Stimulated activated effector memory CD8-positive, alpha-beta T cell treated with anti-CD3 and anti-CD28 coated beads, Interleukin-12 subunit alpha, Interleukin-12 subunit beta, amount 100 ng/mL, for 72 hours (primary cell): ENCODE measurements around the gene TRIM40.

Experiments
- ATAC-seq: fragments of 150-1000 bp; cut with Tn5 transposase; 2 replicates; pipeline ENCODE4 v1.10.0; 2021
- DNase-seq, 2 donors: peaks; one replicate each; pipeline ENCODE4 v3.0.0; 2021 to 2022; ENCODE audit warnings: low spot score in 2 of 2
- H3K27ac Mint-ChIP-seq: one replicate; pipeline ENCODE4 v1.8.0; 2022; ENCODE audit warnings: mild to moderate bottlenecking, mixed read lengths
- H3K36me3 Mint-ChIP-seq: one replicate; pipeline ENCODE4 v1.8.0; 2022; ENCODE audit warnings: mild to moderate bottlenecking, mixed read lengths
- H3K4me1 Mint-ChIP-seq: one replicate; pipeline ENCODE4 v1.8.0; 2022; ENCODE audit warnings: mixed read lengths
- H3K4me3 Mint-ChIP-seq: one replicate; pipeline ENCODE4 v1.8.0; 2022; ENCODE audit warnings: mild to moderate bottlenecking, mixed read lengths
- H3K9me3 Mint-ChIP-seq: one replicate; pipeline ENCODE4 v1.8.0; 2022; ENCODE audit warnings: mixed read lengths

Gene TRIM40

GRCh38 chr6:30152016-30152673, 16.2 kb downstream of the TRIM40 start:
- H3K4me1 Mint-ChIP-seq = peaks cover 4% of the 10 kb centered on the region
- no peak overlapping the region for H3K27ac Mint-ChIP-seq
- H3K4me3 Mint-ChIP-seq = no peak overlapping the region
- no peaks in the 10 kb centered on the region for H3K36me3 Mint-ChIP-seq
- no peak for DNase-seq
- H3K9me3 Mint-ChIP-seq = no peaks in the 10 kb centered on the region
- no peak for ATAC-seq

- Mint-ChIP-seq H3K4me3 (no peak overlapping the region), H3K27ac (no peak overlapping the region), H3K9me3 (no peaks in the 10 kb centered on the region), H3K36me3 (no peaks in the 10 kb centered on the region), H3K4me1 (peaks cover under 1% of the 10 kb centered on the region)
- no peak for ATAC-seq
- peak in 1 of 2 donors; percentile 23 for DNase-seq
Measured at GRCh38 chr6:30152910-30153610, 17.1 kb downstream of the TRIM40 start.

GRCh38 chr6:30154061-30154460, 18.1 kb downstream of the TRIM40 start:
- peaks cover 11% of the 10 kb centered on the region for H3K4me1 Mint-ChIP-seq
- no peaks in the 10 kb centered on the region for H3K36me3 Mint-ChIP-seq
- no peak overlapping the region for H3K4me3 Mint-ChIP-seq
- ATAC-seq (no peak), DNase-seq (peak in 1 of 2 donors; percentile 32)
- H3K27ac Mint-ChIP-seq = no peak overlapping the region
- no peaks in the 10 kb centered on the region for H3K9me3 Mint-ChIP-seq

GRCh38 chr6:30154709-30155519, 19.0 kb downstream of the TRIM40 start:
- peaks cover 11% of the 10 kb centered on the region for H3K4me1 Mint-ChIP-seq
- no peak overlapping the region for H3K4me3 Mint-ChIP-seq
- DNase-seq (peak in 1 of 2 donors; percentile 22), ATAC-seq (no peak)
- H3K9me3 Mint-ChIP-seq = no peaks in the 10 kb centered on the region
- no peaks in the 10 kb centered on the region for H3K36me3 Mint-ChIP-seq
- H3K27ac Mint-ChIP-seq = peak overlapping the region; percentile 17

GRCh38 chr6:30155520-30156261, 19.8 kb downstream of the TRIM40 start:
- peaks cover 11% of the 10 kb centered on the region for H3K4me1 Mint-ChIP-seq
- H3K9me3 Mint-ChIP-seq = no peaks in the 10 kb centered on the region
- peak overlapping the region; percentile 17 for H3K27ac Mint-ChIP-seq
- no peaks in the 10 kb centered on the region for H3K36me3 Mint-ChIP-seq
- peak in 1 of 2 donors; percentile 15 for DNase-seq
- no peak overlapping the region for H3K4me3 Mint-ChIP-seq
- ATAC-seq = no peak

GRCh38 chr6:30156262-30156599, 20.3 kb downstream of the TRIM40 start:
- DNase-seq = no peak
- no peak overlapping the region for H3K27ac Mint-ChIP-seq

GRCh38 chr6:30156774-30157173, 20.8 kb downstream of the TRIM40 start:
- Mint-ChIP-seq H3K9me3 (no peaks in the 10 kb centered on the region), H3K4me1 (peaks cover 11% of the 10 kb centered on the region), H3K36me3 (no peaks in the 10 kb centered on the region), H3K4me3 (no peak overlapping the region), H3K27ac (no peak overlapping the region)
- ATAC-seq = no peak
- peak in 1 of 2 donors; percentile 22 for DNase-seq

More at GRCh38 chr6:30156262-30156599, 20.3 kb downstream of the TRIM40 start:
- peaks cover 11% of the 10 kb centered on the region for H3K4me1 Mint-ChIP-seq
- no peaks in the 10 kb centered on the region for H3K36me3 Mint-ChIP-seq
- H3K9me3 Mint-ChIP-seq = no peaks in the 10 kb centered on the region
- no peak overlapping the region for H3K4me3 Mint-ChIP-seq
- ATAC-seq = no peak

- H3K4me3 Mint-ChIP-seq = no peak overlapping the region
- no peak overlapping the region for H3K27ac Mint-ChIP-seq
- ATAC-seq = no peak
- H3K36me3 Mint-ChIP-seq = no peaks in the 10 kb centered on the region
- H3K9me3 Mint-ChIP-seq = no peaks in the 10 kb centered on the region
- peaks cover 16% of the 10 kb centered on the region for H3K4me1 Mint-ChIP-seq
- no peak for DNase-seq
Measured at GRCh38 chr6:30157581-30157980, 21.6 kb downstream of the TRIM40 start.

GRCh38 chr6:30157999-30158398, 22.1 kb downstream of the TRIM40 start:
- Mint-ChIP-seq H3K4me3 (no peak overlapping the region), H3K36me3 (no peaks in the 10 kb centered on the region), H3K4me1 (peaks cover 18% of the 10 kb centered on the region), H3K9me3 (no peaks in the 10 kb centered on the region), H3K27ac (no peak overlapping the region)
- DNase-seq = peak in 1 of 2 donors; percentile 3
- ATAC-seq = no peak

GRCh38 chr6:30158475-30159040, 22.6 kb downstream of the TRIM40 start:
- DNase-seq = peak in 1 of 2 donors; percentile 48
- H3K4me3 Mint-ChIP-seq = no peak overlapping the region
- no peak overlapping the region for H3K27ac Mint-ChIP-seq
- peaks cover 23% of the 10 kb centered on the region for H3K4me1 Mint-ChIP-seq
- peak; percentile 87 for ATAC-seq
- no peaks in the 10 kb centered on the region for H3K9me3 Mint-ChIP-seq
- H3K36me3 Mint-ChIP-seq = no peaks in the 10 kb centered on the region

GRCh38 chr6:30160008-30160784, 24.3 kb downstream of the TRIM40 start:
- Mint-ChIP-seq H3K36me3 (no peaks in the 10 kb centered on the region), H3K27ac (no peak overlapping the region), H3K4me3 (no peak overlapping the region), H3K9me3 (no peaks in the 10 kb centered on the region), H3K4me1 (peaks cover 23% of the 10 kb centered on the region)
- DNase-seq = peak in 1 of 2 donors; percentile 35
- no peak for ATAC-seq

- ATAC-seq = no peak
- Mint-ChIP-seq H3K27ac (no peak within 1 kb of the TSS), H3K4me1 (peaks cover 23% of the 10 kb centered on the region), H3K36me3 (no peaks in the 10 kb centered on the region), H3K9me3 (no peaks in the 10 kb centered on the region), H3K4me3 (no peak within 1 kb of the TSS)
- DNase-seq = peak in 1 of 2 donors; percentile 36
Measured at GRCh38 chr6:30160785-30161531, 25.0 kb downstream of the TRIM40 start, which contains the start of gene TRIM10. TSS of gene TRIM10 (minus strand) at chr6:30161211. CDS start at chr6:30160858, 353 bp downstream.

GRCh38 chr6:30162265-30163089, 26.5 kb downstream of the TRIM40 start:
- Mint-ChIP-seq H3K36me3 (no peaks in the 10 kb centered on the region), H3K4me1 (peaks cover 23% of the 10 kb centered on the region), H3K9me3 (no peaks in the 10 kb centered on the region), H3K27ac (no peak overlapping the region), H3K4me3 (no peak overlapping the region)
- DNase-seq (peak in 1 of 2 donors; percentile 41), ATAC-seq (no peak)
